Retinal pigment epithelial cell (primary cell): Measurements from ENCODE around the gene ALK.

Experiments
- DNase-seq: peaks from one replicate; pipeline ENCODE4 v3.0.0-alpha.2; 2010; ENCODE audit warnings: low read depth
- H3K4me3 ChIP-seq: 2 replicates; pipeline ENCODE4 v1.5.1; 2011; ENCODE audit warnings: mild to moderate bottlenecking, low read length, control low read depth, moderate library complexity
- TF ChIP-seq, protein P1 (sequence below): conservative IDR thresholded peaks from 2 replicates; pipeline ENCODE4 v1.5.1; 2011; ENCODE audit warnings: low read depth, low read length, control low read depth, inconsistent platforms

The ALK gene

DNA sequence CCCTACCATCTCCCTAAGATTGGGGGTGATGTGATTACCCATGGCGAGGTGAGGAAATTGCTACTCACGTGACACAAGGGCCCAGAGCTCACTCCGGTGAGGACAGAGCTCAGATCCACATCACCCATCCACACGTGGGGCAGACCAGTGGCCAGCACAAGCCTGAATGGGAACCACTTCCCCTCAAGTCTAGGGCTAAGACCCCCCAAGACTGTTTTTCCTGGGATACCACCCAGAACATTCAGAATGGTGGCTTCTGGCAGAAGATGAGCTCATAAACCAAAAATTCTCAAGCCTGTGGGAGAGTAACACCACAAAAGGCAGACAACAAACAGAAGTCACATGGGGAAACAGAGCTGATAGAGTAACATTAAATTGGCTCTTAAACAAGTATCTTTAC lies 321.4 kb downstream of the ALK start:
- TF ChIP-seq, protein P1, sequence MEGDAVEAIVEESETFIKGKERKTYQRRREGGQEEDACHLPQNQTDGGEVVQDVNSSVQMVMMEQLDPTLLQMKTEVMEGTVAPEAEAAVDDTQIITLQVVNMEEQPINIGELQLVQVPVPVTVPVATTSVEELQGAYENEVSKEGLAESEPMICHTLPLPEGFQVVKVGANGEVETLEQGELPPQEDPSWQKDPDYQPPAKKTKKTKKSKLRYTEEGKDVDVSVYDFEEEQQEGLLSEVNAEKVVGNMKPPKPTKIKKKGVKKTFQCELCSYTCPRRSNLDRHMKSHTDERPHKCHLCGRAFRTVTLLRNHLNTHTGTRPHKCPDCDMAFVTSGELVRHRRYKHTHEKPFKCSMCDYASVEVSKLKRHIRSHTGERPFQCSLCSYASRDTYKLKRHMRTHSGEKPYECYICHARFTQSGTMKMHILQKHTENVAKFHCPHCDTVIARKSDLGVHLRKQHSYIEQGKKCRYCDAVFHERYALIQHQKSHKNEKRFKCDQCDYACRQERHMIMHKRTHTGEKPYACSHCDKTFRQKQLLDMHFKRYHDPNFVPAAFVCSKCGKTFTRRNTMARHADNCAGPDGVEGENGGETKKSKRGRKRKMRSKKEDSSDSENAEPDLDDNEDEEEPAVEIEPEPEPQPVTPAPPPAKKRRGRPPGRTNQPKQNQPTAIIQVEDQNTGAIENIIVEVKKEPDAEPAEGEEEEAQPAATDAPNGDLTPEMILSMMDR = no peak
- H3K4me3 ChIP-seq = no peak overlapping the region
- no peak for DNase-seq

DNA sequence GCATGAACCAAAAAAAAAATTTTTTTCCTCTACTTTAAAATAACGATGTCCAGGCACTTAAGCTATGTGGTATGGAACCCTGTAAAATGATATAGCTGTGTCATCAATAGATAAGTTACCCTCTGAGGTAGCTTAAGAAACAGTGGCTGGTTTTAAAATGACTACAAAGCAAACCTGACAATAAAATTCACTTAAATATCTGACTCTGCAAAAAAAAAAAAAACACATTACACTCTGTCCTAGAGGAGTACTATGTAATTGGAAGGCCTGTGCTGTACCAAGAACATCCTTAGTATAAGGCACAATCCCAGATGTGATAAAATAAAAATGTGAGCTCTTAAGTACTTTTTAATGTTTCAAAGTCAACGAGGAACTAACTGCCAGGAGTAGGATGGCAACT lies 322.4 kb downstream of the ALK start:
- no peak for DNase-seq
- TF ChIP-seq, protein P1 = no peak

DNA sequence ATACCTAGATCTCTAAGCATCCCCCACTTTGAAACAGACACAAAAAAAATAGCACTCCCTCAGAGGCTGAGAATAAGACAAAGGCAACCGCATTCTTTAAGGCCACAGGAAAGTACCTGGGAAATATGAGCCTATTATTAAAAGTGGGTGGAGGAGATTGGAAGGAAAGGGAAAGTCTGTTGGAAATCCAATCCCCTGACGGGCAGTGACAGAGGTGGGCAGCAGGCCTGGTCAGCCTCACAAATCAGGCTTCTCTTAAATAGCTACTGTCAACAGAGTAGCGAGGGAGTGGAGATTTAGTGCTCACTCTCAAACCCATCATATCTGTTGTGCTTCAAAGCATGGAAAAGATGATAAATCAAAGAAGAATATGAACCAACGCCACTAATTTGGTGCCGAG lies 324.4 kb downstream of the ALK start:
- DNase-seq = no peak
- no peak overlapping the region for H3K4me3 ChIP-seq
- TF ChIP-seq, protein P1 = no peak

More for the DNA sequence above, 322.4 kb downstream of the ALK start:
- no peak overlapping the region for H3K4me3 ChIP-seq

GRCh38 chr2:29596584-29596983 lies 324.8 kb downstream of the ALK start:
- H3K4me3 ChIP-seq = no peak overlapping the region
- TF ChIP-seq, protein P1 = no peak
- DNase-seq = no peak

GRCh38 chr2:29591600-29591999 lies 329.8 kb downstream of the ALK start:
- no peak for DNase-seq
- H3K4me3 ChIP-seq = no peak overlapping the region
- TF ChIP-seq, protein P1 = no peak

DNA sequence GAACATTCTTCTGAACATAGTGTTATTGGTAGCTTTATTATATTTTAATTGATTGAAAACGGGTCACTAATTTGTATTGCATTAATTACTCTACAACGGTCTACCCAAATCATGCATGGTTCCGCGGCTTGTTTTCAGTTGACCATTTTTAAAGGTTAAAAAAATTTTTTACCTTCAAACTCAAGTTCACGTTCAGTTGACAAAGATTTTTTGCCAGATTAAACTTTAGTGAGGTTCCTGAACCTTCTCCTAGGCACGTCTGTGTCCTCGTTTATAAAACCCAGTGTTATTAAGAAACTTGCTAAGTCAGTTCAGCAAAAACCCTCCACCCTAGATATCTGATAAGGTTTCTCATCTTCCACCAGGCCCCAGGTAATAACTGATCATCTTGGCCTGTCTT lies 331.2 kb downstream of the ALK start:
- no peak overlapping the region for H3K4me3 ChIP-seq
- TF ChIP-seq, protein P1 = no peak
- no peak for DNase-seq

GRCh38 chr2:29589440-29590103 lies 331.8 kb downstream of the ALK start:
- TF ChIP-seq, protein P1 = no peak
- no peak for DNase-seq
- H3K4me3 ChIP-seq = no peak overlapping the region
